ENCODE results near the gene FAM186B.

The FAM186B gene

GRCh38 chr12:49624921-49625577 is 19.6 kb upstream of the FAM186B start:
- Histone ChIP-seq H3K9ac (ENCODE audit: low read depth in 1 of 2, low read length in 2 of 2) (no peak overlapping the region), H3K4me1 (ENCODE audit: control insufficient read depth in 1 of 2, insufficient read depth in 2 of 2, low read length in 2 of 2) (peaks cover 12 to 17% of the 10 kb centered on the region in 2 donors), H3K9me3 (ENCODE audit: control insufficient read depth in 1 of 2, low read length in 2 of 2) (no peaks in the 10 kb centered on the region), H3K27me3 (ENCODE audit: control insufficient read depth in 1 of 2, insufficient read depth in 2 of 2, low read length in 2 of 2) (no peaks in the 10 kb centered on the region), H3K4me3 (ENCODE audit: low read depth in 1 of 2, low read length in 2 of 2) (no peak overlapping the region), H3K27ac (ENCODE audit: low read depth, low read length) (no peak overlapping the region), H3K36me3 (ENCODE audit: control insufficient read depth in 1 of 2, insufficient read depth in 2 of 2, low read length in 2 of 2) (no peaks in the 10 kb centered on the region)

- peak within 1 kb of the TSS; percentile 28 for H3K27ac ChIP-seq (ENCODE audit: low read depth, low read length)
- no peaks in the 10 kb centered on the region for H3K9me3 ChIP-seq (ENCODE audit: control insufficient read depth in 1 of 2, low read length in 2 of 2)
- H3K4me1 ChIP-seq (ENCODE audit: control insufficient read depth in 1 of 2, insufficient read depth in 2 of 2, low read length in 2 of 2), result peaks cover 12 to 17% of the 10 kb centered on the region in 2 donors
- H3K27me3 ChIP-seq (ENCODE audit: control insufficient read depth in 1 of 2, insufficient read depth in 2 of 2, low read length in 2 of 2), result no peaks in the 10 kb centered on the region
- peak within 1 kb of the TSS; percentile 75 to 81 for H3K4me3 ChIP-seq (ENCODE audit: low read depth in 1 of 2, low read length in 2 of 2)
- H3K36me3 ChIP-seq (ENCODE audit: control insufficient read depth in 1 of 2, insufficient read depth in 2 of 2, low read length in 2 of 2), result no peaks in the 10 kb centered on the region
- peak within 1 kb of the TSS; percentile 65 to 71 for H3K9ac ChIP-seq (ENCODE audit: low read depth in 1 of 2, low read length in 2 of 2)
These were observed 17.9 kb upstream of the FAM186B start, which contains the start of gene PRPF40B for GRCh38 chr12:49623142-49623904. PRPF40B (plus strand) TSS chr12:49623561; CDS start chr12:49623591, 30 bp downstream.

GRCh38 chr12:49622501-49623141 is 17.2 kb upstream of the FAM186B start:
- Histone ChIP-seq H3K27me3 (ENCODE audit: control insufficient read depth in 1 of 2, insufficient read depth in 2 of 2, low read length in 2 of 2) (no peaks in the 10 kb centered on the region), H3K27ac (ENCODE audit: low read depth, low read length) (no peak overlapping the region), H3K36me3 (ENCODE audit: control insufficient read depth in 1 of 2, insufficient read depth in 2 of 2, low read length in 2 of 2) (no peaks in the 10 kb centered on the region), H3K4me1 (ENCODE audit: control insufficient read depth in 1 of 2, insufficient read depth in 2 of 2, low read length in 2 of 2) (peaks cover 12 to 17% of the 10 kb centered on the region in 2 donors), H3K9ac (ENCODE audit: low read depth in 1 of 2, low read length in 2 of 2) (peak overlapping the region; percentile 65 to 71), H3K4me3 (ENCODE audit: low read depth in 1 of 2, low read length in 2 of 2) (peak overlapping the region; percentile 75 to 81), H3K9me3 (ENCODE audit: control insufficient read depth in 1 of 2, low read length in 2 of 2) (no peaks in the 10 kb centered on the region)

- no peak overlapping the region for H3K27ac ChIP-seq (ENCODE audit: low read depth, low read length)
- H3K4me3 ChIP-seq (ENCODE audit: low read depth in 1 of 2, low read length in 2 of 2), result peak overlapping the region; percentile 75 to 81
- H3K36me3 ChIP-seq (ENCODE audit: control insufficient read depth in 1 of 2, insufficient read depth in 2 of 2, low read length in 2 of 2), result no peaks in the 10 kb centered on the region
- no peaks in the 10 kb centered on the region for H3K9me3 ChIP-seq (ENCODE audit: control insufficient read depth in 1 of 2, low read length in 2 of 2)
- no peaks in the 10 kb centered on the region for H3K27me3 ChIP-seq (ENCODE audit: control insufficient read depth in 1 of 2, insufficient read depth in 2 of 2, low read length in 2 of 2)
- H3K9ac ChIP-seq (ENCODE audit: low read depth in 1 of 2, low read length in 2 of 2), result peak overlapping the region; percentile 65 to 71
- peaks cover 12 to 17% of the 10 kb centered on the region in 2 donors for H3K4me1 ChIP-seq (ENCODE audit: control insufficient read depth in 1 of 2, insufficient read depth in 2 of 2, low read length in 2 of 2)
These were observed 16.4 kb upstream of the FAM186B start for GRCh38 chr12:49621651-49622500.

GRCh38 chr12:49619286-49619685 is 13.8 kb upstream of the FAM186B start:
- Histone ChIP-seq H3K36me3 (ENCODE audit: control insufficient read depth in 1 of 2, insufficient read depth in 2 of 2, low read length in 2 of 2) (no peaks in the 10 kb centered on the region), H3K27me3 (ENCODE audit: control insufficient read depth in 1 of 2, insufficient read depth in 2 of 2, low read length in 2 of 2) (no peaks in the 10 kb centered on the region), H3K4me1 (ENCODE audit: control insufficient read depth in 1 of 2, insufficient read depth in 2 of 2, low read length in 2 of 2) (peaks cover 12 to 17% of the 10 kb centered on the region in 2 donors), H3K9ac (ENCODE audit: low read depth in 1 of 2, low read length in 2 of 2) (no peak overlapping the region), H3K9me3 (ENCODE audit: control insufficient read depth in 1 of 2, low read length in 2 of 2) (no peaks in the 10 kb centered on the region), H3K4me3 (ENCODE audit: low read depth in 1 of 2, low read length in 2 of 2) (no peak overlapping the region), H3K27ac (ENCODE audit: low read depth, low read length) (no peak overlapping the region)

- H3K4me1 ChIP-seq (ENCODE audit: control insufficient read depth in 1 of 2, insufficient read depth in 2 of 2, low read length in 2 of 2), result peaks cover 12 to 17% of the 10 kb centered on the region in 2 donors
- H3K4me3 ChIP-seq (ENCODE audit: low read depth in 1 of 2, low read length in 2 of 2), result no peak overlapping the region
- no peaks in the 10 kb centered on the region for H3K9me3 ChIP-seq (ENCODE audit: control insufficient read depth in 1 of 2, low read length in 2 of 2)
- no peak overlapping the region for H3K27ac ChIP-seq (ENCODE audit: low read depth, low read length)
- no peak overlapping the region for H3K9ac ChIP-seq (ENCODE audit: low read depth in 1 of 2, low read length in 2 of 2)
- no peaks in the 10 kb centered on the region for H3K36me3 ChIP-seq (ENCODE audit: control insufficient read depth in 1 of 2, insufficient read depth in 2 of 2, low read length in 2 of 2)
- no peaks in the 10 kb centered on the region for H3K27me3 ChIP-seq (ENCODE audit: control insufficient read depth in 1 of 2, insufficient read depth in 2 of 2, low read length in 2 of 2)
These were observed 13.1 kb upstream of the FAM186B start for GRCh38 chr12:49618576-49618975.

GRCh38 chr12:49616533-49617219 is 11.2 kb upstream of the FAM186B start:
- Histone ChIP-seq H3K4me3 (ENCODE audit: low read depth in 1 of 2, low read length in 2 of 2) (no peak overlapping the region), H3K9me3 (ENCODE audit: control insufficient read depth in 1 of 2, low read length in 2 of 2) (no peaks in the 10 kb centered on the region), H3K9ac (ENCODE audit: low read depth in 1 of 2, low read length in 2 of 2) (no peak overlapping the region)

GRCh38 chr12:49615725-49616124 is 10.3 kb upstream of the FAM186B start:
- Histone ChIP-seq H3K27me3 (ENCODE audit: control insufficient read depth in 1 of 2, insufficient read depth in 2 of 2, low read length in 2 of 2) (no peaks in the 10 kb centered on the region), H3K4me3 (ENCODE audit: low read depth in 1 of 2, low read length in 2 of 2) (no peak overlapping the region), H3K36me3 (ENCODE audit: control insufficient read depth in 1 of 2, insufficient read depth in 2 of 2, low read length in 2 of 2) (no peaks in the 10 kb centered on the region), H3K9ac (ENCODE audit: low read depth in 1 of 2, low read length in 2 of 2) (no peak overlapping the region), H3K27ac (ENCODE audit: low read depth, low read length) (no peak overlapping the region), H3K4me1 (ENCODE audit: control insufficient read depth in 1 of 2, insufficient read depth in 2 of 2, low read length in 2 of 2) (no peaks in the 10 kb centered on the region), H3K9me3 (ENCODE audit: control insufficient read depth in 1 of 2, low read length in 2 of 2) (no peaks in the 10 kb centered on the region)

More at GRCh38 chr12:49616533-49617219, 11.2 kb upstream of the FAM186B start:
- Histone ChIP-seq H3K36me3 (ENCODE audit: control insufficient read depth in 1 of 2, insufficient read depth in 2 of 2, low read length in 2 of 2) (no peaks in the 10 kb centered on the region), H3K4me1 (ENCODE audit: control insufficient read depth in 1 of 2, insufficient read depth in 2 of 2, low read length in 2 of 2) (peaks cover 3 to 6% of the 10 kb centered on the region in 2 donors), H3K27me3 (ENCODE audit: control insufficient read depth in 1 of 2, insufficient read depth in 2 of 2, low read length in 2 of 2) (no peaks in the 10 kb centered on the region), H3K27ac (ENCODE audit: low read depth, low read length) (no peak overlapping the region)

- no peaks in the 10 kb centered on the region for H3K27me3 ChIP-seq (ENCODE audit: control insufficient read depth in 1 of 2, insufficient read depth in 2 of 2, low read length in 2 of 2)
- H3K4me3 ChIP-seq (ENCODE audit: low read depth in 1 of 2, low read length in 2 of 2), result no peak overlapping the region
- H3K36me3 ChIP-seq (ENCODE audit: control insufficient read depth in 1 of 2, insufficient read depth in 2 of 2, low read length in 2 of 2), result no peaks in the 10 kb centered on the region
- H3K27ac ChIP-seq (ENCODE audit: low read depth, low read length), result no peak overlapping the region
- no peak overlapping the region for H3K9ac ChIP-seq (ENCODE audit: low read depth in 1 of 2, low read length in 2 of 2)
- no peaks in the 10 kb centered on the region for H3K9me3 ChIP-seq (ENCODE audit: control insufficient read depth in 1 of 2, low read length in 2 of 2)
- no peaks in the 10 kb centered on the region for H3K4me1 ChIP-seq (ENCODE audit: control insufficient read depth in 1 of 2, insufficient read depth in 2 of 2, low read length in 2 of 2)
These were observed 6.8 kb upstream of the FAM186B start for GRCh38 chr12:49612210-49612609.
